Loucy (cell line): ENCODE data around the gene NDUFB5.

ENCODE experiments used
- H2AFZ ChIP-seq: fragments of 200-600 bp; sonication (generic); 2 replicates; pipeline ENCODE4 v1.6.0; 2016; ENCODE audit warnings: antibody characterized with exemption, mild to moderate bottlenecking, low read length, moderate library complexity
- H3F3A ChIP-seq: fragments of 200-600 bp; 2 replicates; pipeline ENCODE4 v1.6.0; 2016; ENCODE audit warnings: antibody characterized with exemption, low read depth, mild to moderate bottlenecking
- H3K27me3 ChIP-seq: fragments of 200-600 bp; sonication (generic); 2 replicates; pipeline ENCODE4 v1.6.1; 2014; ENCODE audit warnings: low read length, mild to moderate bottlenecking; ENCODE audit not compliant: insufficient read depth, poor library complexity, severe bottlenecking
- H3K36me3 ChIP-seq: fragments of 200-600 bp; sonication (generic); 2 replicates; pipeline ENCODE4 v1.6.1; 2016; ENCODE audit warnings: low read length; ENCODE audit not compliant: insufficient read depth
- H3K4me1 ChIP-seq: fragments of 200-600 bp; sonication (generic); 2 replicates; pipeline ENCODE4 v1.5.1; 2014; ENCODE audit warnings: low read length, mild to moderate bottlenecking; ENCODE audit not compliant: insufficient read depth, poor library complexity, severe bottlenecking
- H3K4me2 ChIP-seq: fragments of 200-600 bp; sonication (generic); 2 replicates; pipeline ENCODE4 v1.6.0; 2014; ENCODE audit warnings: antibody characterized with exemption, low read length, low read depth, mild to moderate bottlenecking; ENCODE audit not compliant: poor library complexity, severe bottlenecking
- H3K4me3 ChIP-seq: fragments of 200-600 bp; sonication (generic); 2 replicates; pipeline ENCODE4 v1.5.1; 2014; ENCODE audit warnings: low read length, mild to moderate bottlenecking, mixed read lengths; ENCODE audit not compliant: poor library complexity, severe bottlenecking
- H3K79me2 ChIP-seq: fragments of 200-600 bp; sonication (generic); 2 replicates; pipeline ENCODE4 v1.6.1; 2014; ENCODE audit warnings: low read length; ENCODE audit not compliant: insufficient read depth
- H3K9ac ChIP-seq: fragments of 200-600 bp; sonication (generic); 2 replicates; pipeline ENCODE4 v1.6.0; 2014; ENCODE audit warnings: mild to moderate bottlenecking, low read depth, low read length, moderate library complexity; ENCODE audit not compliant: poor library complexity, severe bottlenecking
- H3K9me2 ChIP-seq: fragments of 200-600 bp; sonication (generic); replicated peaks from 2 replicates; pipeline ENCODE4 v1.6.1; 2016; ENCODE audit warnings: low read depth, low read length, mixed read lengths
- H3K9me3 ChIP-seq: fragments of 200-600 bp; sonication (generic); 2 replicates; pipeline ENCODE4 v1.6.1; 2014; ENCODE audit warnings: mild to moderate bottlenecking, antibody characterized with exemption, low read length, low read depth; ENCODE audit not compliant: insufficient read depth
- H4K20me1 ChIP-seq: fragments of 200-600 bp; sonication (generic); 2 replicates; pipeline ENCODE4 v1.6.0; 2014; ENCODE audit warnings: antibody characterized with exemption, low read length, mild to moderate bottlenecking; ENCODE audit not compliant: insufficient read depth, poor library complexity, severe bottlenecking
- CTCF ChIP-seq: fragments of 200-600 bp; sonication (generic); conservative IDR thresholded peaks from 2 replicates; pipeline ENCODE4 v1.5.1; 2014; ENCODE audit warnings: mild to moderate bottlenecking, antibody characterized with exemption, low read length
- EZH2phosphoT487 ChIP-seq: fragments of 200-600 bp; IDR thresholded peaks from 2 replicates; pipeline ENCODE4 v1.6.1; 2018; ENCODE audit warnings: antibody characterized with exemption, mild to moderate bottlenecking, moderate library complexity, borderline replicate concordance

The NDUFB5 gene

GRCh38 chr3:179666436-179667035 lies 61.9 kb downstream of the NDUFB5 start:
- Histone ChIP-seq H3K27me3 (no peaks in the 10 kb centered on the region), H3F3A (no peaks in the 10 kb centered on the region), H3K9me3 (no peaks in the 10 kb centered on the region), H3K4me2 (no peak overlapping the region), H3K4me1 (peaks cover 21% of the 10 kb centered on the region), H3K4me3 (no peak overlapping the region), H2AFZ (no peak overlapping the region), H3K9me2 (no peaks in the 10 kb centered on the region), H4K20me1 (peaks cover 37% of the 10 kb centered on the region), H3K36me3 (no peaks in the 10 kb centered on the region), H3K79me2 (peaks cover 98% of the 10 kb centered on the region), H3K9ac (no peak overlapping the region)
- TF ChIP-seq CTCF (no peak), EZH2phosphoT487 (no peak)

- Histone ChIP-seq H3K9ac (no peak overlapping the region), H3K9me3 (no peaks in the 10 kb centered on the region), H3F3A (no peaks in the 10 kb centered on the region), H3K9me2 (no peaks in the 10 kb centered on the region), H3K79me2 (peaks cover 98% of the 10 kb centered on the region), H3K4me2 (no peak overlapping the region), H2AFZ (no peak overlapping the region), H3K36me3 (no peaks in the 10 kb centered on the region), H3K4me1 (peaks cover 6% of the 10 kb centered on the region), H3K27me3 (no peaks in the 10 kb centered on the region), H3K4me3 (no peak overlapping the region), H4K20me1 (peaks cover 26% of the 10 kb centered on the region)
- TF ChIP-seq EZH2phosphoT487 (no peak), CTCF (no peak)
Observed at GRCh38 chr3:179668429-179668828, 63.8 kb downstream of the NDUFB5 start.

- no peaks in the 10 kb centered on the region for H3K9me2 ChIP-seq
- no peak overlapping the region for H3K9ac ChIP-seq
- no peaks in the 10 kb centered on the region for H3K36me3 ChIP-seq
- TF ChIP-seq CTCF (no peak), EZH2phosphoT487 (no peak)
- peaks cover 98% of the 10 kb centered on the region for H3K79me2 ChIP-seq
- no peaks in the 10 kb centered on the region for H3K27me3 ChIP-seq
- H4K20me1 ChIP-seq, result peaks cover 17% of the 10 kb centered on the region
- no peaks in the 10 kb centered on the region for H3K9me3 ChIP-seq
- no peaks in the 10 kb centered on the region for H3F3A ChIP-seq
- H3K4me1 ChIP-seq, result peaks cover 7% of the 10 kb centered on the region
- H3K4me3 ChIP-seq, result no peak overlapping the region
- no peak overlapping the region for H3K4me2 ChIP-seq
- no peak overlapping the region for H2AFZ ChIP-seq
Observed at GRCh38 chr3:179670311-179670710, 65.7 kb downstream of the NDUFB5 start.
